SK-N-SH treated with all-trans-retinoic acid at 6 μM for 48 hours (cell line): ENCODE data around the gene LENG1.
"Not testable (repeated sequence)": the region's sequence is repeated elsewhere in the genome, so short reads cannot be mapped to it uniquely, and the experiment has no call there.

Experiments
- ATAC-seq: fragments of 200-7000 bp; cut with Tn5 transposase; 3 replicates; pipeline ENCODE4 v1.9.1; 2020; ENCODE audit warnings: mild to moderate bottlenecking, moderate library complexity
- ARNTL ChIP-seq: fragments of 450-650 bp; formaldehyde crosslinking; IDR thresholded peaks from 2 replicates; pipeline ENCODE4 v1.5.0; 2020; ENCODE audit warnings: low read depth, mild to moderate bottlenecking, moderate library complexity, borderline replicate concordance
- BACH2 ChIP-seq: fragments of 250-450 bp; sonication (Bioruptor Pico); IDR thresholded peaks from 2 replicates; pipeline ENCODE4 v1.9.0; 2021; ENCODE audit warnings: mild to moderate bottlenecking, borderline replicate concordance
- CSRNP3 ChIP-seq: fragments of 250-450 bp; sonication (Bioruptor Pico); IDR thresholded peaks from 2 replicates; pipeline ENCODE4 v1.5.1; 2021; ENCODE audit warnings: mild to moderate bottlenecking, moderate library complexity
- ESRRG ChIP-seq: fragments of 250-450 bp; sonication (Bioruptor Pico); IDR thresholded peaks from 2 replicates; pipeline ENCODE4 v1.6.1; 2021; ENCODE audit warnings: mild to moderate bottlenecking
- GLIS3 ChIP-seq: fragments of 250-450 bp; sonication (Bioruptor Pico); IDR thresholded peaks from 2 replicates; pipeline ENCODE4 v1.5.0; 2020; ENCODE audit warnings: mild to moderate bottlenecking, moderate library complexity
- ISL1 ChIP-seq: fragments of 250-450 bp; sonication (Bioruptor Pico); IDR thresholded peaks from 2 replicates; pipeline ENCODE4 v2.1.2; 2022; ENCODE audit warnings: mild to moderate bottlenecking, moderate library complexity
- OSR1 ChIP-seq: fragments of 250-450 bp; sonication (Bioruptor Pico); IDR thresholded peaks from 2 replicates; pipeline ENCODE4 v1.8.0; 2022; ENCODE audit warnings: moderate library complexity, mild to moderate bottlenecking, inconsistent platforms
- PATZ1 ChIP-seq: fragments of 250-450 bp; sonication (Bioruptor Pico); IDR thresholded peaks from 2 replicates; pipeline ENCODE4 v1.8.0; 2020; ENCODE audit warnings: mild to moderate bottlenecking, moderate library complexity, borderline replicate concordance
- POU6F1 ChIP-seq: fragments of 250-450 bp; sonication (Bioruptor Pico); IDR thresholded peaks from 2 replicates; pipeline ENCODE4 v1.8.0; 2021; ENCODE audit warnings: low read depth, mild to moderate bottlenecking, moderate library complexity, borderline replicate concordance
- PPARA ChIP-seq: fragments of 250-450 bp; sonication (Bioruptor Pico); IDR thresholded peaks from 2 replicates; pipeline ENCODE4 v1.5.0; 2020; ENCODE audit warnings: mild to moderate bottlenecking, borderline replicate concordance
- RARB ChIP-seq: fragments of 250-450 bp; sonication (Bioruptor Pico); IDR thresholded peaks from 2 replicates; pipeline ENCODE4 v1.8.0; 2021; ENCODE audit warnings: mild to moderate bottlenecking, moderate library complexity
- TOX ChIP-seq: fragments of 250-450 bp; sonication (Bioruptor Pico); IDR thresholded peaks from 2 replicates; pipeline ENCODE4 v1.8.0; 2021; ENCODE audit warnings: mild to moderate bottlenecking, moderate library complexity, borderline replicate concordance
- TSHZ2 ChIP-seq: fragments of 250-450 bp; sonication (Bioruptor Pico); IDR thresholded peaks from 2 replicates; pipeline ENCODE4 v1.5.0; 2020; ENCODE audit warnings: mild to moderate bottlenecking, moderate library complexity
- ZC3H10 ChIP-seq: fragments of 250-450 bp; sonication (Bioruptor Pico); IDR thresholded peaks from 2 replicates; pipeline ENCODE4 v1.5.1; 2021; ENCODE audit warnings: mild to moderate bottlenecking, moderate library complexity
- ZFP3 ChIP-seq: fragments of 250-450 bp; sonication (Bioruptor Pico); IDR thresholded peaks from 2 replicates; pipeline ENCODE4 v1.5.0; 2020; ENCODE audit warnings: mild to moderate bottlenecking, moderate library complexity
- ZFP30 ChIP-seq: fragments of 450-650 bp; formaldehyde crosslinking; IDR thresholded peaks from 2 replicates; pipeline ENCODE4 v1.5.0; 2022; ENCODE audit warnings: mild to moderate bottlenecking, moderate library complexity
- ZNF565 ChIP-seq: fragments of 450-650 bp; formaldehyde crosslinking; conservative IDR thresholded peaks from 2 replicates; pipeline ENCODE4 v1.5.0; 2020; ENCODE audit warnings: low read depth, mild to moderate bottlenecking, moderate library complexity
- ZNF70 ChIP-seq: fragments of 450-650 bp; formaldehyde crosslinking; IDR thresholded peaks from 2 replicates; pipeline ENCODE4 v1.5.0; 2020; ENCODE audit warnings: mild to moderate bottlenecking, moderate library complexity
- ZNF8 ChIP-seq: fragments of 450-650 bp; formaldehyde crosslinking; IDR thresholded peaks from 2 replicates; pipeline ENCODE4 v1.5.0; 2020; ENCODE audit warnings: mild to moderate bottlenecking, moderate library complexity

Gene LENG1

GRCh38 chr19:54173359-54173699 is 13.8 kb upstream of the LENG1 start:
- TF ChIP-seq ZFP3 (CRISPR knock-in tag) (no peak), ARNTL (CRISPR knock-in tag) (no peak), ZNF8 (CRISPR knock-in tag) (no peak), ESRRG (CRISPR knock-in tag) (no peak), OSR1 (CRISPR knock-in tag) (no peak), PATZ1 (CRISPR knock-in tag) (no peak), ZFP30 (CRISPR knock-in tag) (no peak), TOX (CRISPR knock-in tag) (no peak), CSRNP3 (CRISPR knock-in tag) (no peak), ISL1 (CRISPR knock-in tag) (no peak), RARB (no peak), ZNF70 (CRISPR knock-in tag) (no peak), TSHZ2 (no peak), POU6F1 (CRISPR knock-in tag) (no peak), ZNF565 (no peak), GLIS3 (CRISPR knock-in tag) (no peak), PPARA (CRISPR knock-in tag) (no peak), ZC3H10 (no peak)
- ATAC-seq, result no peak

GRCh38 chr19:54172471-54173358 is 13.2 kb upstream of the LENG1 start, which contains the start of gene TMC4:
TMC4 (minus strand) TSS chr19:54173160; CDS start chr19:54173117, 43 bp downstream.
- peak; percentile 56 for ATAC-seq

GRCh38 chr19:54171736-54172431 is 12.4 kb upstream of the LENG1 start:
- ATAC-seq, result not testable (repeated sequence)

More at GRCh38 chr19:54172471-54173358, 13.2 kb upstream of the LENG1 start, which contains the start of gene TMC4:
- TF ChIP-seq ISL1 (CRISPR knock-in tag) (no peak), ZC3H10 (no peak), TOX (CRISPR knock-in tag) (no peak), BACH2 (CRISPR knock-in tag) (no peak), ZNF8 (CRISPR knock-in tag) (no peak), RARB (no peak), POU6F1 (CRISPR knock-in tag) (no peak), ZFP3 (CRISPR knock-in tag) (no peak), PATZ1 (CRISPR knock-in tag) (no peak), ARNTL (CRISPR knock-in tag) (no peak), ZNF565 (no peak)
